Stimulated activated CD4-positive, alpha-beta T cell treated with anti-CD3 and anti-CD28 coated beads, TNF-alpha, amount 100 ng/mL, for 1 hour (primary cell): ENCODE results near the gene KDF1.
"Not testable (repeated sequence)": the region's sequence is repeated elsewhere in the genome, so short reads cannot be mapped to it uniquely, and the experiment has no call there.

Experiments
- DNase-seq, 3 donors: peaks; one replicate each; pipeline ENCODE4 v3.0.0-alpha.2; 2020; ENCODE audit warnings: low read depth in 3 of 3, low spot score in 1 of 3

Gene KDF1

GRCh38 chr1:26956321-26956720, 3.9 kb downstream of the KDF1 start:
- no peak for DNase-seq

GRCh38 chr1:26953374-26953773, 6.9 kb downstream of the KDF1 start:
- no peak for DNase-seq

- no peak for DNase-seq
These were observed 8.3 kb downstream of the KDF1 start for GRCh38 chr1:26951821-26952497.

- DNase-seq: no peak
These were observed 9.1 kb downstream of the KDF1 start for GRCh38 chr1:26951216-26951615.

GRCh38 chr1:26950602-26951001, 9.7 kb downstream of the KDF1 start:
- DNase-seq: no peak

- no peak for DNase-seq
These were observed 10.3 kb downstream of the KDF1 start for GRCh38 chr1:26949926-26950319.

GRCh38 chr1:26949266-26949925, 10.9 kb downstream of the KDF1 start:
- no peak for DNase-seq

GRCh38 chr1:26948725-26949057, 11.6 kb downstream of the KDF1 start:
- not testable (repeated sequence) for DNase-seq

GRCh38 chr1:26946270-26946669, 14.0 kb downstream of the KDF1 start:
- no peak for DNase-seq

- DNase-seq: no peak
These were observed 14.5 kb downstream of the KDF1 start for GRCh38 chr1:26945728-26946127.

- no peak for DNase-seq
These were observed 15.1 kb downstream of the KDF1 start for GRCh38 chr1:26945138-26945537.

GRCh38 chr1:26942656-26943055, 17.6 kb downstream of the KDF1 start:
- no peak for DNase-seq

GRCh38 chr1:26941311-26941710, 19.0 kb downstream of the KDF1 start:
- no peak for DNase-seq

GRCh38 chr1:26938659-26939025, 21.6 kb downstream of the KDF1 start:
- DNase-seq: no peak

GRCh38 chr1:26938004-26938658, 22.1 kb downstream of the KDF1 start:
- DNase-seq: no peak

- no peak for DNase-seq
These were observed 23.4 kb downstream of the KDF1 start for GRCh38 chr1:26936823-26937222.

- no peak for DNase-seq
These were observed 27.7 kb downstream of the KDF1 start for GRCh38 chr1:26932531-26932930.

GRCh38 chr1:26923711-26924110, 36.6 kb downstream of the KDF1 start:
- DNase-seq: no peak

- DNase-seq: no peak
These were observed 37.4 kb downstream of the KDF1 start for GRCh38 chr1:26922901-26923300.

- DNase-seq: no peak
These were observed 37.9 kb downstream of the KDF1 start for GRCh38 chr1:26922431-26922729.

- peak; percentile 83 to 89 (median 86) for DNase-seq
These were observed 38.5 kb downstream of the KDF1 start, which contains the start of gene NUDC for GRCh38 chr1:26921540-26922430. NUDC (plus strand) TSS chr1:26921743; CDS start chr1:26921849, 106 bp downstream.

GRCh38 chr1:26921126-26921539, 39.1 kb downstream of the KDF1 start:
- no peak for DNase-seq
